Panc1 (cell line): ENCODE results near the gene CEP63.

Source experiments
- POLR2AphosphoS5 ChIP-seq: IDR thresholded peaks from 2 replicates; pipeline ENCODE4 v1.6.1; 2012; ENCODE audit warnings: mild to moderate bottlenecking, low read depth, low read length, moderate library complexity
- TCF7L2 ChIP-seq: IDR thresholded peaks from 2 replicates; pipeline ENCODE4 v1.6.1; 2011; ENCODE audit warnings: mild to moderate bottlenecking, low read depth, low read length, inconsistent platforms
- TF ChIP-seq, protein P1 (sequence below): fragments of 450-650 bp; IDR thresholded peaks from 2 replicates; pipeline ENCODE4 v1.5.1; 2017; ENCODE audit warnings: mild to moderate bottlenecking
- TF ChIP-seq, protein P2 (sequence below), 2 experiments: IDR thresholded peaks; 2 replicates each; pipeline ENCODE4 v1.6.1; 2011 to 2012; ENCODE audit warnings: low read depth in 2 of 2, control low read depth in 1 of 2, low read length in 1 of 2, mild to moderate bottlenecking in 1 of 2, moderate library complexity in 1 of 2; ENCODE audit not compliant: insufficient read depth in 1 of 2

DNA sequence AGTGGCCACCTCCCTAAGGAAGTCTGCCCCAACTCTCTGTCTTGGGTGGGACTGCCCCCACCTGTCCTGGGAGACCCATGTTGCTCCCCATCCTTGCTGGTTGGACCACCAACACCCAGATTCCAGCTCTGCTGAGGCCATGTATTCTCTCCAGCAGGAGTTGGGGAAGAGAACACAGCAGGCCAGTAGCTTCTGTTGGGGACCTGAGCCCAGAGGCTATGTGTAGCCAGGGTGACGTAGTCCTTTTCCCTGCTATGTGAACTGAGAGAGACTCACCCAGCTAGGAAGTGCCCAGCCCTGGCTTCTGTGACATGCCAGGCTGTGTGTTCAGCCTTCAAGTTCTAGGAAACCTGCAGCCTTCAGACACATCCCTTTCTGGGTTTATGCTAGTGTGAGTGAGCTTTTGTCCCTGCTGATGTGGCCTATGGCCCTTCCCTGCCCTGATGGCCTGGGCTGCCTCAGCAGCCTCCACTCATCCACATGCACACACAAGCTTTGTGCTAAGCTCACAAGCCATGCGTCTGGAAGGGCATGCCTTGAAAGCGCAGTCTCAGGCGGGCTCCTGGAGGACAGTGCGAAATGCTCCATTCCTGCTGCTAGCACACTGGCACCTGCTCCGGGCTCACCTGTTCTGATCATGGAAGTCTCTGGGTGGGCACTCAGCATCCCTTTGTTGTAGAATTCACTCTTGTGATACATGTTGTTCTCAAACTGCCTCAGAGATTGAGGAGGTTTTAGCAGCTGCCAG lies 122.3 kb downstream of the CEP63 start:
- TF ChIP-seq POLR2AphosphoS5 = no peak
- TF ChIP-seq, protein P1, sequence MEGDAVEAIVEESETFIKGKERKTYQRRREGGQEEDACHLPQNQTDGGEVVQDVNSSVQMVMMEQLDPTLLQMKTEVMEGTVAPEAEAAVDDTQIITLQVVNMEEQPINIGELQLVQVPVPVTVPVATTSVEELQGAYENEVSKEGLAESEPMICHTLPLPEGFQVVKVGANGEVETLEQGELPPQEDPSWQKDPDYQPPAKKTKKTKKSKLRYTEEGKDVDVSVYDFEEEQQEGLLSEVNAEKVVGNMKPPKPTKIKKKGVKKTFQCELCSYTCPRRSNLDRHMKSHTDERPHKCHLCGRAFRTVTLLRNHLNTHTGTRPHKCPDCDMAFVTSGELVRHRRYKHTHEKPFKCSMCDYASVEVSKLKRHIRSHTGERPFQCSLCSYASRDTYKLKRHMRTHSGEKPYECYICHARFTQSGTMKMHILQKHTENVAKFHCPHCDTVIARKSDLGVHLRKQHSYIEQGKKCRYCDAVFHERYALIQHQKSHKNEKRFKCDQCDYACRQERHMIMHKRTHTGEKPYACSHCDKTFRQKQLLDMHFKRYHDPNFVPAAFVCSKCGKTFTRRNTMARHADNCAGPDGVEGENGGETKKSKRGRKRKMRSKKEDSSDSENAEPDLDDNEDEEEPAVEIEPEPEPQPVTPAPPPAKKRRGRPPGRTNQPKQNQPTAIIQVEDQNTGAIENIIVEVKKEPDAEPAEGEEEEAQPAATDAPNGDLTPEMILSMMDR = no peak
- TF ChIP-seq, protein P2, sequence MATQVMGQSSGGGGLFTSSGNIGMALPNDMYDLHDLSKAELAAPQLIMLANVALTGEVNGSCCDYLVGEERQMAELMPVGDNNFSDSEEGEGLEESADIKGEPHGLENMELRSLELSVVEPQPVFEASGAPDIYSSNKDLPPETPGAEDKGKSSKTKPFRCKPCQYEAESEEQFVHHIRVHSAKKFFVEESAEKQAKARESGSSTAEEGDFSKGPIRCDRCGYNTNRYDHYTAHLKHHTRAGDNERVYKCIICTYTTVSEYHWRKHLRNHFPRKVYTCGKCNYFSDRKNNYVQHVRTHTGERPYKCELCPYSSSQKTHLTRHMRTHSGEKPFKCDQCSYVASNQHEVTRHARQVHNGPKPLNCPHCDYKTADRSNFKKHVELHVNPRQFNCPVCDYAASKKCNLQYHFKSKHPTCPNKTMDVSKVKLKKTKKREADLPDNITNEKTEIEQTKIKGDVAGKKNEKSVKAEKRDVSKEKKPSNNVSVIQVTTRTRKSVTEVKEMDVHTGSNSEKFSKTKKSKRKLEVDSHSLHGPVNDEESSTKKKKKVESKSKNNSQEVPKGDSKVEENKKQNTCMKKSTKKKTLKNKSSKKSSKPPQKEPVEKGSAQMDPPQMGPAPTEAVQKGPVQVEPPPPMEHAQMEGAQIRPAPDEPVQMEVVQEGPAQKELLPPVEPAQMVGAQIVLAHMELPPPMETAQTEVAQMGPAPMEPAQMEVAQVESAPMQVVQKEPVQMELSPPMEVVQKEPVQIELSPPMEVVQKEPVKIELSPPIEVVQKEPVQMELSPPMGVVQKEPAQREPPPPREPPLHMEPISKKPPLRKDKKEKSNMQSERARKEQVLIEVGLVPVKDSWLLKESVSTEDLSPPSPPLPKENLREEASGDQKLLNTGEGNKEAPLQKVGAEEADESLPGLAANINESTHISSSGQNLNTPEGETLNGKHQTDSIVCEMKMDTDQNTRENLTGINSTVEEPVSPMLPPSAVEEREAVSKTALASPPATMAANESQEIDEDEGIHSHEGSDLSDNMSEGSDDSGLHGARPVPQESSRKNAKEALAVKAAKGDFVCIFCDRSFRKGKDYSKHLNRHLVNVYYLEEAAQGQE (IDR thresholded peaks at IDR 0.05; ENCODE audit: insufficient read depth in 1 of 2, low read depth in 2 of 2, low read length in 1 of 2) = no peak
- TF ChIP-seq TCF7L2 = no peak
